Right hindlimb (tissue), 1 donor: ENCODE data around the gene TYW3.

Experiments
- DNase-seq: peaks from one replicate; pipeline ENCODE4 v3.0.0-alpha.2; 2018

Gene TYW3, protein sequence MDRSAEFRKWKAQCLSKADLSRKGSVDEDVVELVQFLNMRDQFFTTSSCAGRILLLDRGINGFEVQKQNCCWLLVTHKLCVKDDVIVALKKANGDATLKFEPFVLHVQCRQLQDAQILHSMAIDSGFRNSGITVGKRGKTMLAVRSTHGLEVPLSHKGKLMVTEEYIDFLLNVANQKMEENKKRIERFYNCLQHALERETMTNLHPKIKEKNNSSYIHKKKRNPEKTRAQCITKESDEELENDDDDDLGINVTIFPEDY

DNA sequence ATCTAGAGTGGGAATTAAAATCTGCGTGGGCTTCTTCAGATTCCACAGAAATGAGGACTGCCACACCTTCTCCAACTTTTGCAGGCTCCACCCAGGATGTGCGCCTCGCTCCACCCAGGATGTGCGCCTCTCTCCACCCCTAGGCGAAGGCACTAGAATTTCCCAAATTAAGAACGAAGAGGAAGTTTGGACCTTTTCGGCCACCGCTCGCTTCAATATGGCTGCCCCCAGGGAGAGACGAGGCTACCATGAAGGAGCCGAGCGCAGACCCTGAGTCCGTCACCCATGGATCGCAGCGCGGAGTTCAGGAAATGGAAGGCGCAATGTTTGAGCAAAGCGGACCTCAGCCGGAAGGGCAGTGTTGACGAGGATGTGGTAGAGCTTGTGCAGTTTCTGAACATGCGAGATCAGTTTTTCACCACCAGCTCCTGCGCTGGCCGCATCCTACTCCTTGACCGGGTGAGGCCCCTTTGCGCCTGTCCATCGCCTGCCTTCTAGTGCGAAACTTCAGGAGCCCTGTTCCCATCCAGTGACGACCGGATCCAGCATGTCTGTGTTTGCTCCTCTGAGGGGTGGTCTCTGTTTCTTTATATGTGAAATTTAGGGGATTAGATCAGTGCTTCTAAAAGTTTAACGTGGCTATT lies at the start of gene TYW3, which contains the start of gene CRYZ:
Gene TYW3 (plus strand): TSS at position 193 of the 644 bp plus-strand sequence. CDS start 93 bp downstream, at position 286.
Gene CRYZ (minus strand): TSS at position 91 of the 644 bp plus-strand sequence. CDS start 8,229 bp downstream, outside the sequence.
- peak; percentile 96 for DNase-seq

DNA sequence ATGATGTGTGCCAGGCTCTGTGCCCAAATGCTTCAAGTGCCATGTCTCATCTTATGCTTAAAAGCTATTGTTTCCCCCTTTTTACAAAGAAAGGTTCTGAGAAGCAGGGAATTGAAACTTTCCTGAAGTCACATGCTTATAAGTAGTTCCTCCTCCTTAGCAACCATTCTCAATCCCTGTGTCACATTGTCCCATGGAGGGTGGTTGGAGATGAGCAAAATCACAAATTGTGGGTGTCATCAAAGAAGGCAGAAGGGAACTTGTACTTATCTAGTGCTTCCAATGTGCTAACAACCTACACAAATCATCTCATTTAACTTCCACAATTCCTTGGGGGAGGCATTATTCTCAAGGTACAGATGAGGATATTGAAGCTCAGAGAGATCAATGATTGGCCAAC lies 49.3 kb upstream of the TYW3 start:
- no peak for DNase-seq

DNA sequence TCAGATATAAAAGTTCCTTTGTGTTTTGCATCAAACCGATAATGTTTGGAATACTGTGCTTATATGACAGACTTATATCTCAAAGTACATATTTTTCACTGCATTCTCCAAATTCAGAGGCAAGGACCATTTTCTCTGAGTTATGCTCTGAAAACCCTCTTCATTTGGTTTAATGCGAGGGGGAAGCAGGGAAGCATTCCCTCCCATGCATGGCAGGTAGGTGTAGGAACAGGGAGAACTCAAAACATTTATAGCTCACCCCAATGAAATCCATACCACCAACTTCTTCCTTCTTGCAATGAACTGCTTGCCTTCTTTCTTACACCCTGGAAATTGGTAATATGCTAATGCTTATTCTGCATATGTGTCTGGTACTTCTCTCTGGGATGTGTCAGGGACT lies 48.7 kb upstream of the TYW3 start:
- no peak for DNase-seq

DNA sequence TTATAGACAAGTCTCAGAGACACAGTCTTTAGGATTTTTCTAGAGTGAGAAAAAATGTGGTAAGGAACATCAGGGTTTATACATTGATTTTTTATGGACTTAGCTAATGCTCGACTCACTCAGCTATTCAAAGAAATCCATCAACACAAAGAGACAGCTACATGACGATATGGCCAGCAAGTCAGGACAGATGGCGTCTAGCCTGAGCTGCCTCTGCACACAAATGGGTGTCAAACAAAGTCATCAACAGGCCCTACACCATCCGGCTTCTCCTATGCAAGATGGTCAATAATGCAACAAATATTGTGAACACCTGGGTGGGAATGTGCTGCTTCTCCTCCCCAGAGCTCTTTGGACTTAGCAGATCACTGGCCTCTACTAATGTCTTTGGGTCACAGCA lies 46.0 kb upstream of the TYW3 start:
- DNase-seq = no peak

DNA sequence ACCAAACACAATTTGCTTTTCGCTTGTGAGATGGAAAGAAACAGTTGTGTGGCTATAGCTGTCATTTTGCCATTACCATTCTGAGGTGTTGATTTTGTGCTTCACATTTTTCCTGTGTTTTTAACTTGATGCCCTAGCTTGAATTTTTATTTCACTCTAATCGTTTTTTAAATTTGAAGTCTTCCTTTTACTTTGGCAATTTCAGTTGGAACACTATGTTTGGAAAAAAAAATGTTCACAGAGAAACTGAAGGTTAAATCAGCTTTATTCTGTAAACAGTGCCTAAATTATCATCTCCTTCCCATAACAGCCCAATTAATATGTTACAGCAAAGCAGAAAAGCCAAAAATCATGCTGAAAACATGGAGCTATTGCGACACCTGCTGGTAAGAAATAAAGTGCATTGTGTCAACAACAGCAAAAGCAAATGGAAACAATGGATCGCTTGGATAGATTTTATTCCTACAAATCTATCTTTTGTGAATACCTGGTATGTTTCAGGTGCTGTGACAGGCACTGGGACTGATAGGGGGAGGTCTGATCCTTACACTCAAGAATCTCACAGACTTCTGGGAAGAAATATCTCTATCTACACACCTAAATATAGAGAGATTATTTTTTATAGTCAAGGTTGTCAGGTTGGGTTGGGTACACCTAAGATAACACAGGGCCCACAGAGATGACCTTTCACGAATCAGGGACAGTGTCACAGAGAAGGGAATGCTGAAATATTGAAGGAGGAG lies 43.2 kb upstream of the TYW3 start:
- peak; percentile 49 for DNase-seq

DNA sequence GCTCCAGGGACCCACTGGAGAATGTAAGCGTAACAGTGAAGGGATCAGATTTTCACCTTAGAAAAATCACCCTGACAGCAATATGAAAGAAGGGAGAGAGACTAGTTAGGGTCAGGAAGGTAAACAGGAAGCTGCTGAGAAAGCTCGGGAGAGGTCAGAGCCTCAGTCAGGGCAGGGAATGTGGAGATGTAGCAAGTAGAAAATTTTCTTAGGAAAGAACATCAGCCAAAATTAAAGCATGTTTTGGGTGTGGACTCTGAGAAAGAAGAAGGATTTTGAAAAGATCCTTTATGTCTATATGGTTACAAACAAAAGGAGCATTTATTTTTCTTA lies 42.6 kb upstream of the TYW3 start:
- no peak for DNase-seq

DNA sequence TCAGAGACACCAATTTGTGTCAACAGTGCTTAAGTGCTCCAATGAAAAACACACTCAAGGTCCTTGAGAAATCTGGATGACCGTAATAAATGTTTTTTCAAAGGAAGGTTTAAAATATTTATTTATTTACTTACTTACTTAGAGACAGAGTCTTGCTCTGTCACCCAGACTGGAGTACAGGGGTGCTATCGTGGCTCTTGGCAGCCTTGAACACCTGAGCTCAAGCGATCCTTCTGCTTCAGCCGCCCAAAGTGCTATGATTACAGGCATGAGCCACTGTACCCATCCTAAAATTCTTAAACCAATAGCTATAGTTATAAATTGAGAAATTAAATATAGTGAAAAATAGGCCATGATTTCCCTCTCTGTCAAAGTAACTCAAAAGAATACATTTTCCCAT lies 42.0 kb upstream of the TYW3 start:
- no peak for DNase-seq

DNA sequence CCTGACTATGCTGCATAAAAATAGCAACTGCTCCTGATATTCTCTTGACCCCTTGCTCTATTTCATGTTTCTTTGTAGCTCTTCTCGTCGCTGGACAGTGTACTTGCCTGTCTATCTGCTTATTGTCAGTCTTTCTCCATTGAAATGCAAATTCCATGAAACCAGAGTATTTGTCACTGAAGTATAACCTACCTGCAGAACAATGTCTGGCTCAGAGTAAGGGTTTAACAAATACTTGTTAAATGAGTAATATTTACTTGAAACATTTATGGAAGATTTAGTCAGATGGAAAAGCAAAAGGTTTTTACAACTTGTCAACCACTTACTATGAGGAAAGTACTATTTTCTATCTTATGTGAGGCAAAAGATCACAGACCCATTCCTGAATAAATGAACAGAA lies 39.5 kb upstream of the TYW3 start:
- DNase-seq = no peak

DNA sequence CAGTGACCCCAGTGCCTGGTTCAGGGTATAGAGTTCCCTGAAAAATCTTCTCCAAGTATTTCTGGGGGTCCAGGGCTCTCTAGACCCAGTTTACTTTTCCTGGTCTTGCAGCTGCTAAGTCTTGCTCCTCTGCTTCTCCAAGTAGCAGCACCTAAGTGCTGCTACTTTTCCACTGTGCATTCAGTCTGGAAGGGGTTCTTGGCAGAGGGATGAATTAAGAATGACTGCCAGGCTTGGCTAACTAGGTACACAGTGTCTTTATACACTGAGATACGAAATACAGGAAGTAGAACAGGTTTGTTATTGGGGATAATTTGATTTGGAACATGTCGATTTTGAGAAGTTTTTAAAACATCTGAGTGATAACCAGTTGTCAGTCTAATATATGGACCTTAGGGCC lies 35.1 kb upstream of the TYW3 start:
- DNase-seq = no peak

DNA sequence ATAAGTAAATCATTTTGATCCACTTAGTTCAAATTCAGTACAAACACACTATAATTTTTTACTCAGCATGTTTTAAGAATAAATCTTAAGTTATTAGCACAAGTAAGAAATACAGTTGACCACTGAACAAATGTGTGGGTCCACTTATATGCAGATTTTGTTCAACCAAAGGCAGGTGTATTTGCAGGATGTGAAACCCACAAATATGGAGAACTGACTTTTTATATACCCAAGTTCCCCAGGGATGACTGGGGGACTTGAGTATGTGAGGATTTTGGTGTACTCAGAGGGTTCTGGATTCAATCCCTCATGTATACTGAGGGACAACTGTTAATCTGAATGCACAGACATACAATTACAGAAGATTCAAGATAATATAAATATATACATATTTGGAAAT lies 33.6 kb upstream of the TYW3 start:
- no peak for DNase-seq

DNA sequence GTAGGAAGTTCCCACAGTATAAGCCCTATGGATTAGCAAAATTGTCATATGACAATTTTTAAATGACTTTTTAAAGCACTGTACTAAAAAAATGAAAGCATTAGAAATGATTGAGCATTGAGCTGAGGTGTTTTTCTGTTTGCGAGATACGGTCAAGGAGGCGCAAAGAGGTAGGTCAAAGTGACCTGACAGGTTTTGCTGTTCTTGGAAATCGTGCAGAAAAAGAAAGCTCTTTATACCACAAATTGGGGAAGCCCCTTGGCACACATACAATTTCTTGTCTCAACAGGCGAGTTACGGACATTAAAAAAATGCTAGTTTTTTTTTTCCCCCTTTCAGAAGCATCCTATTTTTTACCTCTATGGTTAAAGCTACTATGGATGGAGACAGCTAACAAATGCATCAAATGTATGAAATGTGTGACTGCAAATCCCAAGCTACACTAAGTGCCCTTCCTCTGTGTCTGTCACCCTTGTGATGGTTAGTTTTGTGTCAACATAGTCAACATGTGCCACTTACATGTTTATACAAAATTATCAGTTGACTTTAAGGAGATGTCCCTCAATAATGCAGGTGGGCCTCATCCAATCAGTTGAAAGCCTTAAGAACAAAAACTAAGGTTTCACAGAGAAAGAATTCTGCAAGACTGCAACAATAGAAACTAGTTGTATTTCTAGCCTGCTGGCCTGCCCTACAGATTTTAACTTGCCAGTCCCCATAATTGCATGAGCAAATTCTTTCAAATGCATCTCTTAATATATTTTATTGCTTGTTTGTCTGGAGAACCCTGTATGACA lies 29.4 kb upstream of the TYW3 start:
- DNase-seq = no peak

DNA sequence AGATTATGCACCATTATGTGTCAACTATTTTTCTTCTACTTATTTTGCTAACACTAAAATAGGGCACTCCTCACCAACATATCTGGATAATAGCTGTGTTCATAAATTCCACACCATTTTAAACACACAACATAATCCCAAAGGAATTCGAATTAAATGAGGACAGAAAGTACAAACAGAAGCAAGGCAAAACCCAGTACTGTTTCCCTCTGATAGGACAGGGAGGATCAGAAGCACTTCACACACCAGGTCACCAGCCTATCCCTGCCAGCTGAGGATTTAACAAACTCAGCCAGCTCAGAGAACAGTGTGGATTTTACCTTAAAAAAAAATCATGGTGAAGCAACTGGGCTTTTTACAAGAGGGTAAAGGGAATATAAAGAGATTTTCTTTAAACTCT lies 20.1 kb upstream of the TYW3 start:
- no peak for DNase-seq

DNA sequence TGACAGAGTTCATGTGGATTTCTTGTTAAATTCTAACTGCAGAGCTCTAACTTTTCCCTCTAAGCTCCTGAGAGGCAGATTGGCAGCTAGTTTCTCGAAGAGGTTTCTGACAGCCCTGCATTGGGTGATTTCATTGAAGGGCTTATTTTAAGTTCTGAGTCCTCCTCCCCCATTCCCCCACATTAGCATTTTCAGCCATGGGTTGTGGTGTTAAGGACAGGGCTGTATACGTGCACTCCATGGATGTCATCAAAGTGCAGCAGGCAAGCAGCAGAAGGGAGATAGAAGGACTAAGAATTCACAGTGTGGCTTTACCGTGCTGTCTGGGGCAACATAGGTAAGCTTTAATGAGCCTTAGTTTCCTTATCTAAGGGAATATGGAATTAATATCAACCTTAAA lies 19.1 kb upstream of the TYW3 start:
- no peak for DNase-seq

DNA sequence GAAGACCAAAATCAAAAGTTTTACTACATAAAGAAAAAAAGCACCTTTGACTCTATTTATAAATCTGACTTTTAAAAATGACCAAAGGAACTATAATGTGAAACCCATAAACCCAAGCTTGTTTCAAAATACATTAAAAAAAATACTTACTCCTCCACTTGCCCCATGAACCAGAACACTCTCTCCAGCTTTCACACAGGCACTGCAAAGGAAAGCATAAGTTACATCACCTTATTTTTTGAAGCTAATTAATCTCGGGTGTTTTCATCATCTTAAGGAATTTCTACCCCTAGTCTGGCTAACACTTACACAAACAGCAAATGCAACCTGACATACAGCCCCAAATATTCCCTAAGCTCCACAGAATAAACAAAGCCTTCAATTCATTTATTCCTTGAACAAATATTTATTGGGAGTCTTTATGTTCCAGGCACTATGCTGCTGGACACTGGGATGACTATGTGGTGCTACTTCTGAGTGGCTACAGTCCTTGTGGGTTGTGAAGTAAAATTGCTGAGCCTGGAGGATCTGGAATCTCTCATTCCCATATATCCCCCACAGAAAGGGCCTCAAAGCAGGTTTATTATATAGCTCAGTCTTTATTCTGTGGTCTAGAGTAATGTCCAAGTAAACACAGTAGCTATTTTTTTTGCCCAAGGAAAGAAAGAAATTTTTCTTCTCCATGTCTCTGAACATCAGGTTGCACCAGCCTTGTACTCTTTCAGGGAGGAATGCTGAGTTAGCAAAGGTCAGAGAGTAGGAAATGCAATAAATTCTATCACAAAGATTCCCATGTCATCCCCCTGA lies 18.3 kb upstream of the TYW3 start:
- DNase-seq = no peak

DNA sequence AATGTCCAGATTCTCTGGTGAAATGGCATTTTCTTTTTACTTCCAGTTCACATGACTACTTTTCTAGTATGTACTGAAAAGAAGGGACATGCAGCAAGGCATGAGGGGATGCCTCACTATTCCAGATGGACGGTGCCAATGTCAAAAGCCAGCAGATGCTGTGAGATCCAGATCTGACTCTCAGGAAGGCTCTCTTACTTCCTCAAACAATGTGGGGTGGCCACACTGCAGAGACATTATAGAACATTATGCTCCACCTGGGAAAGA lies 17.8 kb upstream of the TYW3 start:
- no peak for DNase-seq

DNA sequence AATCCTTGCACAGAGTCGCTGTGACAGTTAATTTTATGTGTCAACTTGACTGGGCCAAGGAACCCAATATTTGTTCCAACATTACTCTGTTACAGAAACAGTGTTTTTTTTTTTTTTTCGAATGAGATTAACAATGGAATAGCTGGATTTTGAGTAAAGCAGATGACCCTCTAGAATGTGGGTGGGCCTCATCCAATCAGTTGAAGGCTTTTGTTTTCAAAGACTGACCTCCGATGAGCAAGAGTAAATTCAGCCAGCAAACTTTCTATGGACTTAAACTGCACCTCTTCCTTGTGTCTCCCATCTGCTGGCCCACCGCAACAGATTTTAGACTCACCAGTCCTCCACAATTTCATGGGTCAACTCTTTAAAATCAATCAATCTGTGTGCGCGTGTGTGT lies 17.1 kb upstream of the TYW3 start:
- DNase-seq = no peak

DNA sequence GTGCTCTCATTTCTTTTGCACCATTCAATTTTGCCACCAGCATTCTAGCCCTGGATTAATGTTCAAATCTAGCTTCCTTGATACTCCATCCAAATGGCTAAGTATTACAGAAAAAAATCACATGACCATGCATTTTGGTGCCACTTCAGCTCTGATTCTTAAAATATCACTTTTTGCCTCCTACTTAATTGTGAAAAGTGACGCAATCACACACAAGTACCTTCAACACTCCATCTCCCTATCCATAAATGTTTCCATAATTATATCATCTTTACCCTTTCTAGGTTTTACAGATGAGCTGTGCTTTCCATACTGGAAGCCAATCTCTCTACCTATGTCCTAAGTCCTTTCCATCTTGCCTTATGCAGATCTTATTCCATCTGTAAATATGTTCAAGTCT lies 16.1 kb upstream of the TYW3 start:
- DNase-seq = no peak

DNA sequence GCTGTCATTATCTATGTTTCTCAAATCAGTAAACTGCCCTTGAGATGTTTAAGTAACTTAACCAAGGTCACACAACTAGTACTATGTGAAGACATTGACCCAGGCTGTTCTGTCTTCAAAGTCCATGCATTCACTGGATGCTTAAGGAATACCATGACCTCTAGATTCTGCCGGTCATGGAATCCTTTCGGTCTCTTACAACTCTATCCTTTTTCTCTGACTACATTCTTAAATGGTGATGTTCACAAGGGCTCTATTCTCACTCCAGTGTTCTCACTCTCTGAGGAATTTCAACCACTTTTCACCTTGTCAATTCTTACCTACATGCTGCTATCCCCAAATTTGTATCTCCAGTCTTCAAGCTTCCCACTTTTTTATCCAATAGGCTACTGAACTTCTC lies 15.3 kb upstream of the TYW3 start:
- no peak for DNase-seq

DNA sequence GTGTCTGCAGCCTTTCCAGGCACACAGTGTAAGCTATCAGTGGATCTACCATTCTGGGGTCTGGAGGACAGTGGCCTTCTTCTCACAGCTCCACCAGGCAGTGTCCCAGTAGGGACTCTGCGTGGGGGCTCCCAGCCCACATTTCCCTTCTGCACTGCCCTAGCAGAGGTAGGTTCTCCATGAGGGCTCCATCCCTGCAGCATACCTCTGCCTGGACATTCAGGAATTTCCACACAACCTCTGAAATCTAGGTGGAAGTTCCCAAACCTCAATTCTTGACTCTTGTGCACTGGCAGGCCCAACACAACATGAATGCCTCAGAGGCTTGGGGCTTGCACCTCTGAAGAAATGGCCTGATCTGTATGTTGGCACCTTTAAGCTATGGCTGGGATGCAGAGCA lies 6.9 kb upstream of the TYW3 start:
- DNase-seq = no peak

DNA sequence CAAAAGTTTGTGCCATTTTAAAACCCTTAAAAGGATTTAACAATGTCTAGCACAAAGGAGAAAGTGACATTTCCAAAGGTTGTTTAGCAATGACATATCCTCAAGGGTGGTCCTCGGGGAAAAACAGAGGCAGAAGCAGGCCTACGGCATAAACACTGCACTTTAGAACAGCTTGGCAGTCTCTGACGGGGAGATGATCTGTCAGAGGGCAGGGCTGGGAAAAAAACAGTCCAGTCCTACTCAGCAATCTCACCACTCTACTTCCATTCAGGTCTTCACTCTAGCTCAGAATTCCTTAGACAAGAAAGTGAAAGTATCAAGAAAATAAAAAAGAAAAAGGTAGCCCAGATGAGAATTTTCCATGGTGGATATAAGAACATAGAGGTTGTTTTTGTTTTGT lies 4.2 kb upstream of the TYW3 start:
- DNase-seq = no peak

DNA sequence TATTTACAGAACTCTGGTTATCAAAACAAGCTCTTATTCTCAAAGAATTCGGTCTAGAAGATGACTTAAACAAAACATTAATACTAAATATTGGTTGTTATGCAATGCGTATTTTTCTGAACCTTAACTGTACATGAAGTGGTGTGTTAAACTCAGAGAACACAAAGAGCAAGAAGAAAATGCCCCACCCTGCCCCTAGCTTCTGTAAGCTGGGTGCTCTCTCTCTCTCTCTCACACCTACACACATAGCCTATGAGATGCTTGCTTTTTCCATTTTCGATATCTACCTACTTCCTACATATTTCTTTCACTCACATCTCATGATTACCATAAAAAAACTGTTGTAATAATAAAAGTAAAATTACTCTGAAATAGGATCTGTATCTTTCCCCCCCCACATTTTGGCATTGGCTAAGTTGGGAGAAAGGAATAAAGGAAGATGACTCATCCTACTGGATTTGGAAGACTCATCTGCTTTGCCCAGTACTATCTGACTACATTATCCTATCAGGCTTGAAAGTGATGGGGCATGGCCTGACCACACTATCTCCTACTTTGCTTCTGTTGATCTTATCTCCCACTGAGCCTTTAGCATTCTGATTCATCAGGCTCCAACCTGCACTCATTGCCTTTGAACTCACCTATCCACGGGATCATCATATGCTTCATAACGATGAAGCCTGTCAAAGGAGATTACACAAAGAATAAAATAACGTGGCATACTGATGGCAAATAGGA lies 3.0 kb upstream of the TYW3 start:
- DNase-seq = no peak

DNA sequence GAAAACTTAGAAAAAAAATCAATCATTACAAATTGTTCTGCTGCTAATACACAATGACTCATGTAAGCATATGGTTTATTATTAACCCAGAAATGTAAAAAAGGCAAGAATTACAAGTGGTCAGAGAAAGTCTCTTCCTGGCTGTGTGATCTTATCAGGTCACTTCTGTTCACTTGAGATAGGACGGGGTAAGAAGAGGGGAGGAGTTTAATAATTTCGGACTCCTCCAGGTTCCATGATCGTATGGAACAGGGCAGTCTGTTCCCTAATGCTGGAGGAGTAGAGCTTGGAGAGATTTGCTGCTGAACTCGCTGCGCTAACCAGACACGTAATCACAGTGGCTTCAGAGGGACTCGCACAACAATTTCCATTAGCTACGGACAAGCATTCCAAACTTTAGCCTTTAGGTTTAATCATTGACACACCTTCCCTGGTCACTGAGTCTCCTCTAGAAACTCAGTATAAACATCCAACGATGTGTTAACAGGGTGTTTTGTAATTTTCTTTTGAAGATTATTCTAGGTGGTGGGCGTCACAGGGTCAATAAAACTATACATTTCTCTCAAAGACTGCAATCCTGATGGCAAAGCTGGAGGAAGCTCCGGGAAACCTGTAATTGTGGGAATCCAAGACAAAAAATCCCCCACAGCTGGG lies 1.4 kb upstream of the TYW3 start:
- no peak for DNase-seq
